HCT116 (cell line): ENCODE measurements around the gene ACOX3. TPM values are rescaled to one million over a fixed set of nuclear protein-coding genes. Genes with fewer than 3 reads are reported as not detected.

Experiments used
- ATAC-seq: fragments of 200-7000 bp; cut with Tn5 transposase; 2 replicates; pipeline ENCODE4 v1.9.1; 2020; ENCODE audit warnings: mild to moderate bottlenecking, moderate library complexity
- BruUV-seq: library from RNA; stranded (reverse); fragments of 400-500 nt; replicated peaks from 2 replicates; lab custom pipeline; 2021; lab: Mats Ljungman, UMichigan
- CTCF ChIA-PET: fragments of 300-600 bp; sonication (Branson Sonifier 250); formaldehyde crosslinking; loops from one replicate; lab custom pipeline; 2021; ENCODE audit warnings: antibody characterized with exemption; lab: Charles Lee
- POLR2A ChIA-PET: fragments of 300-600, 350-600 bp; sonication (Branson Sonifier 250); formaldehyde crosslinking; loops from one replicate; lab custom pipeline; 2021; ENCODE audit warnings: antibody characterized with exemption; lab: Charles Lee
- RAD21 ChIA-PET, 2 experiments: fragments of 300-600 bp; sonication (Branson Sonifier 250); formaldehyde crosslinking; loops; one replicate each; lab custom pipeline; 2023; ENCODE audit warnings: low total read pairs in 2 of 2; ENCODE audit not compliant: uncharacterized antibody in 2 of 2, unreplicated experiment in 2 of 2, low non-redundant PET in 1 of 2; lab: Charles Lee
- DNase-seq: peaks from one replicate; pipeline ENCODE4 v3.0.0-alpha.2; 2010; ENCODE audit warnings: low read depth, low spot score
- H2AFZ ChIP-seq: fragments of 200-600 bp; shearing (Covaris generic), sonication (generic); 2 replicates; pipeline ENCODE4 v1.6.1; 2017; ENCODE audit warnings: low read depth, mixed run types, mixed read lengths, antibody characterized with exemption, low read length; ENCODE audit not compliant: poor library complexity, severe bottlenecking
- H3K27ac ChIP-seq: 2 replicates; pipeline ENCODE4 v1.5.1; 2012; ENCODE audit warnings: low read depth, low read length
- H3K27me3 ChIP-seq: fragments of 200-600 bp; sonication (generic); 2 replicates; pipeline ENCODE4 v1.6.1; 2016; ENCODE audit warnings: mixed run types, low read length, mixed read lengths; ENCODE audit not compliant: insufficient read depth
- H3K36me3 ChIP-seq, 2 experiments: fragments of 200-500 bp in 1 of 2; fragments of 200-600 bp in 1 of 2; sonication (Bioruptor generic) in 1 of 2; sonication (generic) in 1 of 2; 2 replicates each; pipeline versions ENCODE4 v1.5.1 to v1.6.1; 2014 to 2016; ENCODE audit warnings: low read length in 2 of 2, inconsistent platforms in 1 of 2, mixed read lengths in 1 of 2, mixed run types in 1 of 2; ENCODE audit not compliant: insufficient read depth in 2 of 2, control insufficient read depth in 1 of 2
- H3K4me1 ChIP-seq, 2 experiments: fragments of 200-600 bp in 1 of 2; sonication (generic) in 1 of 2; 2 replicates each; pipeline versions ENCODE4 v1.5.1 to v1.6.1; 2012 to 2017; ENCODE audit warnings: low read length in 2 of 2, inconsistent platforms in 1 of 2, mild to moderate bottlenecking in 1 of 2, mixed read lengths in 1 of 2, mixed run types in 1 of 2, moderate library complexity in 1 of 2; ENCODE audit not compliant: insufficient read depth in 2 of 2, control insufficient read depth in 1 of 2
- H3K4me2 ChIP-seq: fragments of 200-600 bp; sonication (generic); 2 replicates; pipeline ENCODE4 v1.6.1; 2017; ENCODE audit warnings: mixed run types, low read length, mixed read lengths
- H3K4me3 ChIP-seq, 2 experiments: fragments of 200-600 bp in 1 of 2; sonication (generic) in 1 of 2; replicated peaks in 1 of 2; 2 replicates each; pipeline ENCODE4 v1.5.1; 2011 to 2016; ENCODE audit warnings: low read length in 2 of 2, control low read depth in 1 of 2, low read depth in 1 of 2, mild to moderate bottlenecking in 1 of 2, mixed read lengths in 1 of 2, mixed run types in 1 of 2
- H3K79me2 ChIP-seq: fragments of 200-600 bp; sonication (generic); 2 replicates; pipeline ENCODE4 v1.6.1; 2017; ENCODE audit warnings: mild to moderate bottlenecking, mixed run types, low read length, moderate library complexity, mixed read lengths; ENCODE audit not compliant: insufficient read depth
- H3K9ac ChIP-seq: fragments of 200-600 bp; sonication (generic); 2 replicates; pipeline ENCODE4 v1.6.1; 2016; ENCODE audit warnings: low read length, mixed read lengths
- H3K9me2 ChIP-seq: fragments of 200-600 bp; sonication (generic), shearing (Covaris generic); 2 replicates; pipeline ENCODE4 v1.6.1; 2017; ENCODE audit warnings: mixed run types, mild to moderate bottlenecking, moderate library complexity; ENCODE audit not compliant: insufficient read depth
- H3K9me3 ChIP-seq, 2 experiments: fragments of 200-500 bp in 1 of 2; fragments of 200-600 bp in 1 of 2; sonication (Bioruptor generic) in 1 of 2; sonication (generic) in 1 of 2; 2 replicates each; pipeline ENCODE4 v1.6.1; 2014 to 2017; ENCODE audit warnings: low read length in 2 of 2, mixed read lengths in 2 of 2, inconsistent platforms in 1 of 2, low read depth in 1 of 2, mild to moderate bottlenecking in 1 of 2, mixed run types in 1 of 2, moderate library complexity in 1 of 2; ENCODE audit not compliant: control insufficient read depth in 1 of 2, insufficient read depth in 1 of 2
- H4K20me1 ChIP-seq: fragments of 200-600 bp; sonication (generic), shearing (Covaris generic); 2 replicates; pipeline ENCODE4 v1.6.1; 2017; ENCODE audit warnings: mixed run types, mild to moderate bottlenecking, moderate library complexity; ENCODE audit not compliant: insufficient read depth
- ATF3 ChIP-seq: IDR thresholded peaks from 2 replicates; pipeline ENCODE4 v1.6.1; 2012
- CBX3 ChIP-seq: IDR thresholded peaks from 2 replicates; pipeline ENCODE4 v1.6.1; 2012; ENCODE audit warnings: low read depth
- EGR1 ChIP-seq: IDR thresholded peaks from 2 replicates; pipeline ENCODE4 v1.6.1; 2012; ENCODE audit warnings: low read depth
- ELF1 ChIP-seq: IDR thresholded peaks from 2 replicates; pipeline ENCODE4 v1.6.1; 2012; ENCODE audit warnings: low read depth, borderline replicate concordance
- EZH2 ChIP-seq: fragments of 200-600 bp; sonication (generic); IDR thresholded peaks from 2 replicates; pipeline ENCODE4 v1.6.1; 2017; ENCODE audit warnings: antibody characterized with exemption, mixed run types
- FOSL1 ChIP-seq: IDR thresholded peaks from 2 replicates; pipeline ENCODE4 v1.6.1; 2012; ENCODE audit warnings: low read depth
- JUND ChIP-seq: IDR thresholded peaks from 2 replicates; pipeline ENCODE4 v1.6.1; 2012
- MAX ChIP-seq: IDR thresholded peaks from 2 replicates; pipeline ENCODE4 v1.6.1; 2012
- POLR2A ChIP-seq: IDR thresholded peaks from 2 replicates; pipeline ENCODE4 v1.7.0; 2011; ENCODE audit warnings: borderline replicate concordance; ENCODE audit not compliant: insufficient read depth, insufficient read length; ENCODE audit errors: extremely low read depth
- RAD21 ChIP-seq: IDR thresholded peaks from 2 replicates; pipeline ENCODE4 v1.6.1; 2012; ENCODE audit warnings: low read depth, mild to moderate bottlenecking
- REST ChIP-seq: IDR thresholded peaks from 2 replicates; pipeline ENCODE4 v1.6.1; 2012; ENCODE audit warnings: low read depth
- SIN3A ChIP-seq: IDR thresholded peaks from 2 replicates; pipeline ENCODE4 v1.6.1; 2012; ENCODE audit warnings: low read depth
- SP1 ChIP-seq: IDR thresholded peaks from 2 replicates; pipeline ENCODE4 v1.6.1; 2012; ENCODE audit warnings: low read depth
- YY1 ChIP-seq: IDR thresholded peaks from 2 replicates; pipeline ENCODE4 v1.6.1; 2011; ENCODE audit warnings: low read length, low read depth, moderate library complexity, mild to moderate bottlenecking; ENCODE audit not compliant: insufficient replicate concordance; ENCODE audit errors: extremely low read depth
- ZFX ChIP-seq: fragments of 450-650 bp; IDR thresholded peaks from 2 replicates; pipeline ENCODE4 v1.6.1; 2017
- ZNF274 ChIP-seq: fragments of 200-500 bp; sonication (Bioruptor generic); IDR thresholded peaks from 2 replicates; pipeline ENCODE4 v1.6.1; 2014; ENCODE audit warnings: mild to moderate bottlenecking, low read depth, low read length, inconsistent platforms
- intact Hi-C: fragments of 100-400 bp; cut with micrococcal nuclease; formaldehyde crosslinking; loops from 2 replicates; pipeline ENCODE4 v1.10.0; 2022
- total RNA-seq: library from RNA; stranded (reverse); gene quantifications from one replicate; pipeline ENCODE4 v1.2.1, GENCODE V29; 2021; ENCODE audit not compliant: unreplicated experiment

Gene ACOX3
- total RNA-seq, 1 experiment from 2014 or later: 16.9 TPM

GRCh38 chr4:8465615-8466611, 25.4 kb upstream of the ACOX3 start:
- ATAC-seq: no peak
- intact Hi-C loops: loop anchor here (10.0 kb wide), 1 partner anchor 449 kb away; no protein-coding TSS in a partner anchor
- no peak overlapping the region for H3K9ac ChIP-seq
- H3K4me2 ChIP-seq: no peak overlapping the region
- DNase-seq: no peak
- H2AFZ ChIP-seq: no peak overlapping the region
- no peaks in the 10 kb centered on the region for H3K9me2 ChIP-seq
- H3K36me3 ChIP-seq: peaks cover 7 to 30% of the 10 kb centered on the region in 2 experiments
- no TSS peak for BruUV-seq
- H3K27ac ChIP-seq: no peak overlapping the region; the same call in 1 of the 2 replicates
- ChIA-PET POLR2A (no interaction called here), CTCF (no interaction called here), RAD21 (no interaction called here)
- no peak overlapping the region for H3K4me3 ChIP-seq
- H4K20me1 ChIP-seq: no peaks in the 10 kb centered on the region
- no peaks in the 10 kb centered on the region for H3K4me1 ChIP-seq
- TF ChIP-seq SIN3A (no peak), MAX (no peak), ATF3 (no peak), JUND (no peak), CBX3 (no peak)
- H3K79me2 ChIP-seq: no peaks in the 10 kb centered on the region
- no peaks in the 10 kb centered on the region for H3K27me3 ChIP-seq
- H3K9me3 ChIP-seq: no peaks in the 10 kb centered on the region

GRCh38 chr4:8464381-8464780, 23.9 kb upstream of the ACOX3 start:
- no TSS peak for BruUV-seq
- Histone ChIP-seq H3K4me1 (peaks cover 0 to 4% of the 10 kb centered on the region in 2 experiments; a peak in 1 of 4 replicates), H3K27ac (no peak overlapping the region), H4K20me1 (no peaks in the 10 kb centered on the region), H3K4me2 (no peak overlapping the region), H3K9me2 (no peaks in the 10 kb centered on the region), H3K9ac (no peak overlapping the region), H3K9me3 (no peaks in the 10 kb centered on the region), H3K79me2 (peaks cover 6% of the 10 kb centered on the region; the same call in 1 of the 2 replicates), H2AFZ (no peak overlapping the region), H3K27me3 (no peaks in the 10 kb centered on the region), H3K4me3 (no peak overlapping the region)
- no peak for ATAC-seq
- DNase-seq: no peak
- RAD21 ChIA-PET: no interaction called here
- intact Hi-C loops: loop anchor here (10.0 kb wide), 1 partner anchor 450 kb away; no protein-coding TSS in a partner anchor
- POLR2A ChIA-PET: no interaction called here
- CTCF ChIA-PET: no interaction called here
- no peak for TF ChIP-seq ZNF274
- no peak for TF ChIP-seq POLR2A
- no peak for TF ChIP-seq YY1
- TF ChIP-seq REST: no peak
- no peak for TF ChIP-seq ELF1
- TF ChIP-seq RAD21: no peak
- no peak for TF ChIP-seq EZH2
- no peak for TF ChIP-seq SP1
- TF ChIP-seq EGR1: no peak
- no peak for TF ChIP-seq ZFX
- no peak for TF ChIP-seq FOSL1
- TF ChIP-seq CBX3: no peak
- TF ChIP-seq, all 23 proteins: peak for 0
- peaks cover 7 to 30% of the 10 kb centered on the region in 2 experiments for H3K36me3 ChIP-seq
